Natural killer cell (primary cell): ENCODE results near the gene ZFYVE21. TPM values are rescaled to one million over a fixed set of nuclear protein-coding genes. Genes with fewer than 3 reads are reported as not detected.

Source experiments
- ATAC-seq, 3 donors: fragments of 150-1000 bp in 2 of 3; fragments of 200-7000 bp in 1 of 3; cut with Tn5 transposase; 1 replicate in 1 of 3; 2 replicates in 2 of 3; pipeline ENCODE4 v1.10.0; 2021; ENCODE audit warnings: mild to moderate bottlenecking in 2 of 3, moderate library complexity in 2 of 3
- DNase-seq, 2 donors: peaks; one replicate each; pipeline versions ENCODE4 v3.0.0 to v3.0.0-alpha.2; 2013 to 2021; ENCODE audit warnings: mixed read lengths in 1 of 2
- H3K27ac ChIP-seq: one replicate; pipeline ENCODE4 v1.5.1; 2013; ENCODE audit warnings: mild to moderate bottlenecking, low read length
- H3K27me3 ChIP-seq: one replicate; pipeline ENCODE4 v1.6.1; 2013; ENCODE audit warnings: low read length; ENCODE audit not compliant: control insufficient read depth, insufficient read depth
- H3K36me3 ChIP-seq: one replicate; pipeline ENCODE4 v1.6.1; 2013; ENCODE audit warnings: low read length; ENCODE audit not compliant: control insufficient read depth, insufficient read depth
- H3K4me1 ChIP-seq: one replicate; pipeline ENCODE4 v1.6.1; 2013; ENCODE audit warnings: low read length; ENCODE audit not compliant: control insufficient read depth, insufficient read depth
- H3K4me3 ChIP-seq: one replicate; pipeline ENCODE4 v1.5.1; 2013; ENCODE audit warnings: low read length
- H3K9me3 ChIP-seq: one replicate; pipeline ENCODE4 v1.6.1; 2013; ENCODE audit warnings: low read length; ENCODE audit not compliant: control insufficient read depth, insufficient read depth
- H3K27ac Mint-ChIP-seq, 2 donors: one replicate each; pipeline ENCODE4 v1.8.0; 2022; ENCODE audit warnings: mild to moderate bottlenecking in 2 of 2, mixed read lengths in 2 of 2, moderate library complexity in 1 of 2
- H3K27me3 Mint-ChIP-seq, 2 donors: one replicate each; pipeline ENCODE4 v1.8.0; 2022; ENCODE audit warnings: low read depth in 2 of 2, mixed read lengths in 2 of 2
- H3K36me3 Mint-ChIP-seq: one replicate; pipeline ENCODE4 v1.8.0; 2022; ENCODE audit warnings: mixed read lengths
- H3K4me1 Mint-ChIP-seq, 2 donors: one replicate each; pipeline ENCODE4 v1.8.0; 2022; ENCODE audit warnings: mixed read lengths in 2 of 2
- H3K4me3 Mint-ChIP-seq: one replicate; pipeline ENCODE4 v1.8.0; 2022; ENCODE audit warnings: mild to moderate bottlenecking, moderate library complexity, mixed read lengths
- H3K9me3 Mint-ChIP-seq, 2 donors: one replicate each; pipeline ENCODE4 v1.8.0; 2022; ENCODE audit warnings: mixed read lengths in 2 of 2
- WGBS: methylation state at CpG from one replicate; pipeline ENCODE4 v1.1.7; 2013; ENCODE audit warnings: missing lambda C conversion rate; ENCODE audit not compliant: insufficient coverage; 5-methylcytosine and 5-hydroxymethylcytosine counted together
- intact Hi-C: fragments of 100-400 bp; cut with micrococcal nuclease; formaldehyde crosslinking; loops from one replicate; pipeline ENCODE4 v1.14.2; 2022
- total RNA-seq, 4 donors: library from RNA; stranded (reverse); fragments of 120-200 nt in 1 of 4; gene quantifications; one replicate each; pipeline versions ENCODE4 v1.2.3 to v1.2.4, GENCODE V29; 2013 to 2022
- TF ChIP-seq, protein P1 (sequence below): fragments of 200-600 bp; IDR thresholded peaks from one replicate; pipeline ENCODE4 v1.8.0; 2022; ENCODE audit warnings: antibody characterized with exemption

Gene ZFYVE21
- total RNA-seq, 3 donors from 2014 or later (not counting 1 experiment from before 2014, with no cell fraction given) = 5.9 to 10.7 (median 8.5) TPM

DNA sequence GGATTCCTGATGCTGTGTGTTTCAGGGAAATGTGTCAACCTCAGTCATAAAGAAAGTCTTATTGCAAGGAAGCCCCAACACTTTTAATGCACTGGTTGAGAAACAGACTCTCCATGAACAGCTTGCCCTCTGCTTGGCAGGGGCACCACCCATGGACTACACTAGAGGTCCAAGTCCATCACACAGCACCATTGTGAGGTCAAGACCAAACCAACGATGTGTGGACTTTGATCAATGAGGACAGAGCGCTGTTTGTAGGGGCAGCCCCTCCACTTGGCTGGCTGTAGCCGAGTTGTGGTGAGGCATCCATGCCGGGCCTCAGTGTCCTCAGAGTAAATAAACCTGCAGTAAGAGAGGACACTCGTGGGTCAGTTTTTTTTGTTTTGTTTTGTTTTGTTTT, 29.8 kb downstream of the ZFYVE21 start:
- no peaks in the 10 kb centered on the region for H3K9me3 ChIP-seq
- TF ChIP-seq, protein P1, sequence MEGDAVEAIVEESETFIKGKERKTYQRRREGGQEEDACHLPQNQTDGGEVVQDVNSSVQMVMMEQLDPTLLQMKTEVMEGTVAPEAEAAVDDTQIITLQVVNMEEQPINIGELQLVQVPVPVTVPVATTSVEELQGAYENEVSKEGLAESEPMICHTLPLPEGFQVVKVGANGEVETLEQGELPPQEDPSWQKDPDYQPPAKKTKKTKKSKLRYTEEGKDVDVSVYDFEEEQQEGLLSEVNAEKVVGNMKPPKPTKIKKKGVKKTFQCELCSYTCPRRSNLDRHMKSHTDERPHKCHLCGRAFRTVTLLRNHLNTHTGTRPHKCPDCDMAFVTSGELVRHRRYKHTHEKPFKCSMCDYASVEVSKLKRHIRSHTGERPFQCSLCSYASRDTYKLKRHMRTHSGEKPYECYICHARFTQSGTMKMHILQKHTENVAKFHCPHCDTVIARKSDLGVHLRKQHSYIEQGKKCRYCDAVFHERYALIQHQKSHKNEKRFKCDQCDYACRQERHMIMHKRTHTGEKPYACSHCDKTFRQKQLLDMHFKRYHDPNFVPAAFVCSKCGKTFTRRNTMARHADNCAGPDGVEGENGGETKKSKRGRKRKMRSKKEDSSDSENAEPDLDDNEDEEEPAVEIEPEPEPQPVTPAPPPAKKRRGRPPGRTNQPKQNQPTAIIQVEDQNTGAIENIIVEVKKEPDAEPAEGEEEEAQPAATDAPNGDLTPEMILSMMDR = no peak
- peaks cover 11% of the 10 kb centered on the region for H3K4me1 ChIP-seq
- peaks cover 14% of the 10 kb centered on the region for H3K36me3 ChIP-seq
- H3K27me3 ChIP-seq = no peaks in the 10 kb centered on the region
- H3K4me3 ChIP-seq = no peak overlapping the region
- H3K9me3 Mint-ChIP-seq = no peaks in the 10 kb centered on the region
- peaks cover 6% of the 10 kb centered on the region for H3K36me3 Mint-ChIP-seq
- no peak overlapping the region for H3K4me3 Mint-ChIP-seq
- 93% methylated on average over 5 of the region's 5 CpGs for WGBS
- no peaks in the 10 kb centered on the region for H3K4me1 Mint-ChIP-seq
- H3K27me3 Mint-ChIP-seq = no peaks in the 10 kb centered on the region
- no peak overlapping the region for H3K27ac Mint-ChIP-seq
- ATAC-seq = no peak
- intact Hi-C loops = no loop called here
- DNase-seq = no peak
- H3K27ac ChIP-seq = no peak overlapping the region

DNA sequence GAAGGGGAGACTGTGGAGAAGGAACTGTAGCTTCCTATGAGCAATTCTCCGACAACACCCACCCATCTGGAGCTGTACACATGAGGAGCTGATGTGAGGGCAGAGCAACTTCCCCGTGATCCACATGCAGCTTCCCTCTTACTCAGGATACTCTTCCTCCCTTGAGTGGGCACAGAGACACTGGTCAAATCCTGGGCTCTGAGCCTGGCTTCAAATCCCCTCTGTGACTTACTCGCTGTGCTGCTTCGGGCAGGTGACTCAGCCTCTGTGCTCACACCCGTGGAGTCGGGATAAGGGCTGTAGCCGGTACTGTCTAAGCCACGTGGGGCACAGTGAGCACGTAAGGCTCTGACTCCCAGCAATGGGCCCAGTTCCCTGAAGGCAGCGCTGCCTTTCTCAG, 31.1 kb downstream of the ZFYVE21 start:
- H3K9me3 ChIP-seq = no peaks in the 10 kb centered on the region
- H3K4me1 Mint-ChIP-seq = no peaks in the 10 kb centered on the region
- H3K4me3 ChIP-seq = no peak overlapping the region
- no peak for ATAC-seq
- H3K36me3 Mint-ChIP-seq = peaks cover 6% of the 10 kb centered on the region
- H3K27me3 Mint-ChIP-seq = no peaks in the 10 kb centered on the region
- 98% methylated on average over 10 of the region's 10 CpGs for WGBS
- H3K27ac Mint-ChIP-seq = no peak overlapping the region
- H3K4me3 Mint-ChIP-seq = no peak overlapping the region
- intact Hi-C loops = no loop called here
- H3K36me3 ChIP-seq = peaks cover 9% of the 10 kb centered on the region
- DNase-seq = no peak
- H3K27me3 ChIP-seq = no peaks in the 10 kb centered on the region
- H3K9me3 Mint-ChIP-seq = no peaks in the 10 kb centered on the region
- TF ChIP-seq, protein P1 = no peak
- no peak overlapping the region for H3K27ac ChIP-seq
- peaks cover 11% of the 10 kb centered on the region for H3K4me1 ChIP-seq

DNA sequence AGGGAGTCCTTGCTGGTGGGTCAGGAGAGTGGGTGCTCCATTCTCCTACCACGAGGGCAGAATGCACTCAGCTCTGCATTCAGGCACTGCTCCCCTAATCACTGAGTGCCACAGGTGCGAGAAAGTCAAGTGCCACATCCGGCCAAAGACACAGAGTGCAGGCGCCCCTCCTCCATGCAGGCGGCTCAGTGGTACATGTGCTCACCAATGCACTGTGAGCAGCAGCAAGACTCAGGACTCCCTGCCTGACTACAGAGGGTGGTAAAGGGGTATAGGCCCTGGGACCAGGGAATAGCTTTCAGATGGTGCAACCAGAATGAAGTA, 32.9 kb downstream of the ZFYVE21 start:
- Mint-ChIP-seq H3K9me3 (no peaks in the 10 kb centered on the region), H3K27me3 (no peaks in the 10 kb centered on the region), H3K36me3 (peaks cover 6% of the 10 kb centered on the region), H3K27ac (no peak overlapping the region), H3K4me3 (no peak overlapping the region), H3K4me1 (no peaks in the 10 kb centered on the region)
- no peaks in the 10 kb centered on the region for H3K9me3 ChIP-seq
- intact Hi-C loops = no loop called here
- TF ChIP-seq, protein P1 = no peak
- H3K36me3 ChIP-seq = peaks cover 9% of the 10 kb centered on the region
- ATAC-seq = peak; percentile 69 to 93 (median 75)
- WGBS = 57% methylated on average over 5 of the region's 5 CpGs
- peak in 1 of 2 donors; percentile 71 for DNase-seq
- no peak overlapping the region for H3K4me3 ChIP-seq
- H3K27ac ChIP-seq = no peak overlapping the region
- peaks cover 11% of the 10 kb centered on the region for H3K4me1 ChIP-seq
- no peaks in the 10 kb centered on the region for H3K27me3 ChIP-seq

DNA sequence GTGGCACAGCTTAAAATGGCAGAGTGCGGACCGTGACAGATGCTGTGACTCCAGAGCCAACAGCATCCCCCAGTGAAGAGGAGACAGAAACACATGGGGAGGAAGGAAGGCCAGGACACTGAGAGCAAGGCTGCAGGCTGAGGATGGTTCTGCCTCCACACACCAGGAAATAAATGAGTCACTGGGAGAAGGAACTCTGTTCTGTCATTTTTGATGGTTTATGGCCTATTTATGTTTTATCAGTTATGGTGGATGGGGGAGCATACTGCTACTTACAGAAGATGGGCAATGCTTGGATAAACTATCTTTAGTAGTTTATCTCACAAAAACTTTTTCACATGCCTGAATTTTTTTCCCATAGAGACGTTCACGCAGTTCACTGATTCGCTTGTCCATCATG, 33.8 kb downstream of the ZFYVE21 start:
- H3K4me1 Mint-ChIP-seq = no peaks in the 10 kb centered on the region
- Histone ChIP-seq H3K27me3 (no peaks in the 10 kb centered on the region), H3K4me1 (peaks cover 11% of the 10 kb centered on the region), H3K9me3 (no peaks in the 10 kb centered on the region), H3K27ac (no peak overlapping the region), H3K36me3 (peaks cover 9% of the 10 kb centered on the region), H3K4me3 (no peak overlapping the region)
- H3K27ac Mint-ChIP-seq = no peak overlapping the region
- TF ChIP-seq, protein P1 = no peak
- no peak for DNase-seq
- no peaks in the 10 kb centered on the region for H3K9me3 Mint-ChIP-seq
- H3K4me3 Mint-ChIP-seq = no peak overlapping the region
- H3K27me3 Mint-ChIP-seq = no peaks in the 10 kb centered on the region
- 100% methylated on average over 2 of the region's 5 CpGs for WGBS
- ATAC-seq = no peak
- intact Hi-C loops = no loop called here
- H3K36me3 Mint-ChIP-seq = peaks cover 6% of the 10 kb centered on the region
